Progenitor cell of endocrine pancreas (in vitro differentiated cells): ENCODE measurements around the gene ADAMTS2. TPM values are rescaled to one million over a fixed set of nuclear protein-coding genes. Genes with fewer than 3 reads are reported as not detected.

Experiments
- DNase-seq: peaks from one replicate; pipeline ENCODE4 v3.0.0; 2021; ENCODE audit warnings: low spot score; ENCODE audit not compliant: unreplicated experiment
- H3K27ac Mint-ChIP-seq: 2 replicates; pipeline ENCODE4 v1.8.0; 2021; ENCODE audit warnings: mild to moderate bottlenecking, moderate library complexity, mixed read lengths
- H3K27me3 Mint-ChIP-seq: 2 replicates; pipeline ENCODE4 v1.8.0; 2021; ENCODE audit warnings: mixed read lengths
- H3K36me3 Mint-ChIP-seq: 2 replicates; pipeline ENCODE4 v1.8.0; 2022; ENCODE audit warnings: mixed read lengths; ENCODE audit not compliant: insufficient read depth
- H3K4me1 Mint-ChIP-seq: 2 replicates; pipeline ENCODE4 v1.8.0; 2021; ENCODE audit warnings: low read depth, mixed read lengths
- H3K4me3 Mint-ChIP-seq: 2 replicates; pipeline ENCODE4 v1.8.0; 2021; ENCODE audit warnings: low read depth, mild to moderate bottlenecking, moderate library complexity, mixed read lengths
- H3K9me3 Mint-ChIP-seq: 2 replicates; pipeline ENCODE4 v1.8.0; 2021; ENCODE audit warnings: low read depth, mixed read lengths
- total RNA-seq: library from RNA; stranded (reverse); gene quantifications from 2 replicates; pipeline ENCODE4 v1.2.1, GENCODE V29; 2021
- TF ChIP-seq, protein P1 (sequence below): fragments of 200-600 bp; sonication (generic); IDR thresholded peaks from one replicate; pipeline ENCODE4 v1.5.0; 2021; ENCODE audit warnings: antibody characterized with exemption, mild to moderate bottlenecking; ENCODE audit not compliant: unreplicated experiment

ADAMTS2 gene
- total RNA-seq, 1 donor from 2014 or later: 2.5 TPM

- peaks cover 6% of the 10 kb centered on the region for H3K4me1 Mint-ChIP-seq
- H3K9me3 Mint-ChIP-seq: no peaks in the 10 kb centered on the region
- H3K36me3 Mint-ChIP-seq: no peaks in the 10 kb centered on the region
- TF ChIP-seq, protein P1, sequence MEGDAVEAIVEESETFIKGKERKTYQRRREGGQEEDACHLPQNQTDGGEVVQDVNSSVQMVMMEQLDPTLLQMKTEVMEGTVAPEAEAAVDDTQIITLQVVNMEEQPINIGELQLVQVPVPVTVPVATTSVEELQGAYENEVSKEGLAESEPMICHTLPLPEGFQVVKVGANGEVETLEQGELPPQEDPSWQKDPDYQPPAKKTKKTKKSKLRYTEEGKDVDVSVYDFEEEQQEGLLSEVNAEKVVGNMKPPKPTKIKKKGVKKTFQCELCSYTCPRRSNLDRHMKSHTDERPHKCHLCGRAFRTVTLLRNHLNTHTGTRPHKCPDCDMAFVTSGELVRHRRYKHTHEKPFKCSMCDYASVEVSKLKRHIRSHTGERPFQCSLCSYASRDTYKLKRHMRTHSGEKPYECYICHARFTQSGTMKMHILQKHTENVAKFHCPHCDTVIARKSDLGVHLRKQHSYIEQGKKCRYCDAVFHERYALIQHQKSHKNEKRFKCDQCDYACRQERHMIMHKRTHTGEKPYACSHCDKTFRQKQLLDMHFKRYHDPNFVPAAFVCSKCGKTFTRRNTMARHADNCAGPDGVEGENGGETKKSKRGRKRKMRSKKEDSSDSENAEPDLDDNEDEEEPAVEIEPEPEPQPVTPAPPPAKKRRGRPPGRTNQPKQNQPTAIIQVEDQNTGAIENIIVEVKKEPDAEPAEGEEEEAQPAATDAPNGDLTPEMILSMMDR: no peak
- H3K27ac Mint-ChIP-seq: no peak overlapping the region
- no peak overlapping the region for H3K4me3 Mint-ChIP-seq
- peaks cover 22% of the 10 kb centered on the region for H3K27me3 Mint-ChIP-seq
- no peak for DNase-seq
These were observed 88.0 kb downstream of the ADAMTS2 start for GRCh38 chr5:179257176-179257682.

GRCh38 chr5:179256328-179257175 is 88.7 kb downstream of the ADAMTS2 start:
- peaks cover 20% of the 10 kb centered on the region for H3K27me3 Mint-ChIP-seq

GRCh38 chr5:179255527-179256327 is 89.5 kb downstream of the ADAMTS2 start:
- Mint-ChIP-seq H3K9me3 (no peaks in the 10 kb centered on the region), H3K27ac (no peak overlapping the region), H3K4me1 (peaks cover under 1% of the 10 kb centered on the region), H3K4me3 (no peak overlapping the region), H3K36me3 (no peaks in the 10 kb centered on the region), H3K27me3 (peaks cover 18% of the 10 kb centered on the region)
- DNase-seq: no peak
- TF ChIP-seq, protein P1: no peak

More at GRCh38 chr5:179256328-179257175, 88.7 kb downstream of the ADAMTS2 start:
- Mint-ChIP-seq H3K27ac (no peak overlapping the region), H3K9me3 (no peaks in the 10 kb centered on the region), H3K4me3 (no peak overlapping the region), H3K36me3 (no peaks in the 10 kb centered on the region), H3K4me1 (peaks cover 6% of the 10 kb centered on the region)
- no peak for DNase-seq
- TF ChIP-seq, protein P1: no peak

GRCh38 chr5:179254638-179255271 is 90.5 kb downstream of the ADAMTS2 start:
- H3K27me3 Mint-ChIP-seq: peaks cover 17% of the 10 kb centered on the region
- no peak for DNase-seq
- H3K4me1 Mint-ChIP-seq: no peaks in the 10 kb centered on the region
- H3K27ac Mint-ChIP-seq: no peak overlapping the region
- no peaks in the 10 kb centered on the region for H3K36me3 Mint-ChIP-seq
- H3K4me3 Mint-ChIP-seq: no peak overlapping the region
- TF ChIP-seq, protein P1: no peak
- no peaks in the 10 kb centered on the region for H3K9me3 Mint-ChIP-seq

DNA sequence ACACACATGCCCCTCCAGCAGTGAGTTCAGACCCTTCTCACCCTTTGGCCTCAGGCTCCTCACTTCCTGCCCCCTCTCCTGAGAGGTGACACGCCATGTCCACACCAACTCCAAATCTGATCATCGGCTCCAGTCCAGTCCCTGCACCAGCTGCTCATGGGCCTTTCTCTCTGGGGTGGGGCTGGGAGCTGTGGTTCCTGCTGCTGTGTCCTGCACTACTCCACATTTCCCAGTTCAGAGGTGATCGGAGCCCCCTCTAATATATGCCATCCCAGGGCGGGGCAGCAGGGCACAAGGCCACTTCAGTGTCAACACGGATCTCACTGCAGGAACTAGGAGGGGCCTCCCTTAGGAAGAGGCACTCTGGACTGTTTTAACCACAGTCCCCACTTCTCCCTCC is 91.5 kb downstream of the ADAMTS2 start:
- no peak overlapping the region for H3K4me3 Mint-ChIP-seq
- H3K4me1 Mint-ChIP-seq: no peaks in the 10 kb centered on the region
- peaks cover 11% of the 10 kb centered on the region for H3K27me3 Mint-ChIP-seq
- no peak for DNase-seq
- H3K9me3 Mint-ChIP-seq: no peaks in the 10 kb centered on the region
- no peak overlapping the region for H3K27ac Mint-ChIP-seq
- TF ChIP-seq, protein P1: no peak
- no peaks in the 10 kb centered on the region for H3K36me3 Mint-ChIP-seq
